ENCODE results near the gene ARSA.

GRCh38 chr22:50675553-50676179, 47.7 kb upstream of the ARSA start:
- TF ChIP-seq EZH2 (IDR thresholded peaks at IDR 0.05) (no peak), POLR2AphosphoS5 (IDR thresholded peaks at IDR 0.05; ENCODE audit: borderline replicate concordance, low read depth, low read length) (no peak), FOXP2 (optimal IDR thresholded peaks at IDR 0.05; ENCODE audit: control extremely low read depth, extremely low read length, insufficient read depth) (no peak)

Data from SK-N-MC (cell line).